Stimulated activated CD4-positive, alpha-beta T cell treated with anti-CD3 and anti-CD28 coated beads, Interleukin-2, amount 100 ng/mL, for 4 hours (primary cell): Measurements from ENCODE around the gene GYPA.
A peak's percentile ranks its signal among the peaks of the same experiment; 100 is the strongest.
"Not testable (repeated sequence)": the region's sequence is repeated elsewhere in the genome, so short reads cannot be mapped to it uniquely, and the experiment has no call there.

Experiments
- DNase-seq: peaks from one replicate; pipeline ENCODE4 v3.0.0-alpha.2; 2020; ENCODE audit warnings: low read depth

The GYPA gene

DNA sequence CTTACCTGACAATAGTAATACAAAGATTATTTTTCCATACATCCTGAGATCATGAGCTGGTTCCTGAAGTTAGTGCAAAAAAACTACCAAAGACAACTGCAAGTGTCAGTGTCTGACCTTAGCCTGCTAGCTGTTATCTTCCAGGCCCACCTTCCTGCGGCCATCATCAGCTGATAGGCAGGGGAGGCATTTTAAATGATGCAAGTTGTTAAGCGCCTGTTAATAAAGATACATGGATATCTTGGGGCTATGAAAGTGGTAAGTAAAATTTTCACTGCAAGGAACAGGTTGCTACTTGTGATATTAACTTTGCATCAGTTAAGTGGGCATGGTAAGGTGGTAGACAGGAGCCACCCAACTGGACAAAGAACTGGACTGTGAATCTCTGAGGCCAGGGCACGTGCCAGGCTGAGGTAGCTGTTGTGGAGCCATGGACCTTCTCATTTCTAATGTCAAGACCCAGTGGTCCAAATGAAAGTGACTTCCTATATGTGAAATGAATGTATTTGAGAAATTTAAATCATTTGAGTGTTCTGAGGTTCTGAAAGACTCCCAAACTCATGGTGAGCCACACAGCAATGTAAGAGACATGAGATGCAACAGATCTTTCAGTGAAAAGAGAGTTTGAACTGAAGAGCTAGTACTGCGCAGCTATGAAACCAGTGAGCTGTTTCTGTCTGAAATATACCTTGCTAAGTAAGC is at the start of gene GYPA:
GYPA (minus strand) TSS at position 125 of the 702 bp plus-strand sequence; CDS start at position 42, 83 bp downstream.
- not testable (repeated sequence) for DNase-seq

GRCh38 chr4:144190009-144190408 is 49.5 kb upstream of the GYPA start:
- no peak for DNase-seq

DNA sequence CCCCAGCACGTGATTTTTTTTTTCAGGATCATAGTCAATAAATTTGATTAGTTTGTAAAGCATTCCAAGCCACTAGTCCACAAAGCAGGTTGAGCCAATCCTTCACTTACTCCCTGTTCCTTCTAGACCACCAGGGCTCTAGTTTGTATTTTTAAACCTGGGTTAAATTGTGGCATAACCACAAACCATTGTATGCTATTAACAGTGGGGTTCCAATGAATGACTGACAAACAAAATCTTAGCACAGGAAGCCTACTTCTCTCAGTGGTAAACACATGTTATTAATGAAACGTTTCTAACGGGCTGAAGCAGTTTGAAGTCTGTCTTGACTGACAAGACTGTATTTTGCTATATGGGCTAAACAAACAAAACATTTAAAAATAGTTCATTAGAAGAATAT is 48.6 kb upstream of the GYPA start:
- DNase-seq = no peak

GRCh38 chr4:144185086-144185485 is 44.6 kb upstream of the GYPA start:
- no peak for DNase-seq

DNA sequence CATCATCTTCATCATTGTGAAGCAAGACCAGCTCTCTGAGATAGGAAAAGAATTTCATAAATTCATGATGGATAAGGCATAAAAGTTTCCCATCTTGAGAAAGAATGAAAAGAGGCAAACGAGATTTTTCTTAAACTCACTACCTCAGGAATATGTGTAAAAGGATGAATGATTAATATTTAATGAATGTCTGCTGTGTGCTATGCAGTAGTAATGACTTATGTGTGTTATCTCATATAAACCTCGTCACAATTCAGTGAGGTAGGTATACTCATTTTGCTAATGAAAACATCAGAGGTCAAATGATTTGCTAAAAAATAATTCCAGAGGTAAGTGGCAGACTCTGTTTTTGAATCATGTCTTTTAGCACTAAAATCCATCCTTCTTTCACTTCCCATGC is 42.6 kb upstream of the GYPA start:
- no peak for DNase-seq

- no peak for DNase-seq
Observed at GRCh38 chr4:144181391-144181790, 40.9 kb upstream of the GYPA start.

- DNase-seq = no peak
Observed at GRCh38 chr4:144179152-144179739, 38.7 kb upstream of the GYPA start.

DNA sequence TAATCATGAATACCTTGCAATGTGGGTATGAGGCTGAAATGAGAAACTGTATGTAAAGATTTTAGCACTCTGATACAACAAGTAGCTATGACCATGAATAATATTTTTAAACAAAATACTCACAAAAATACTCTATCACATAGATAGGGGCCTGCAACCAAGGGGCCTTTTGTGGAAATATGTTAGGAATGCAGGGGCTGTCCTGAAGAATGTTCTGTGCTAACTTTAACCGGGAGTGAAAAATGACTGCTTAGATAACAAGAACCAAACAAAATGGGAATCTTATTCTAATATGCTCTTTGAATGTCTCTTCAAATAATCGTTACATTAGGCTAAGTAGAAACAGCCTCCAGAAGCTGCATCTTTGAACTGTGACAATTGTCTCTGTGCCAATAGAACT is 37.9 kb upstream of the GYPA start:
- no peak for DNase-seq

- DNase-seq = no peak
Observed at GRCh38 chr4:144176476-144176875, 36.0 kb upstream of the GYPA start.

- DNase-seq = peak; percentile 4
Observed at GRCh38 chr4:144174401-144175067, 34.0 kb upstream of the GYPA start.

- no peak for DNase-seq
Observed at GRCh38 chr4:144171697-144172096, 31.2 kb upstream of the GYPA start.

GRCh38 chr4:144169211-144169610 is 28.7 kb upstream of the GYPA start:
- DNase-seq = no peak

- DNase-seq = no peak
Observed at GRCh38 chr4:144154044-144154443, 13.5 kb upstream of the GYPA start.

DNA sequence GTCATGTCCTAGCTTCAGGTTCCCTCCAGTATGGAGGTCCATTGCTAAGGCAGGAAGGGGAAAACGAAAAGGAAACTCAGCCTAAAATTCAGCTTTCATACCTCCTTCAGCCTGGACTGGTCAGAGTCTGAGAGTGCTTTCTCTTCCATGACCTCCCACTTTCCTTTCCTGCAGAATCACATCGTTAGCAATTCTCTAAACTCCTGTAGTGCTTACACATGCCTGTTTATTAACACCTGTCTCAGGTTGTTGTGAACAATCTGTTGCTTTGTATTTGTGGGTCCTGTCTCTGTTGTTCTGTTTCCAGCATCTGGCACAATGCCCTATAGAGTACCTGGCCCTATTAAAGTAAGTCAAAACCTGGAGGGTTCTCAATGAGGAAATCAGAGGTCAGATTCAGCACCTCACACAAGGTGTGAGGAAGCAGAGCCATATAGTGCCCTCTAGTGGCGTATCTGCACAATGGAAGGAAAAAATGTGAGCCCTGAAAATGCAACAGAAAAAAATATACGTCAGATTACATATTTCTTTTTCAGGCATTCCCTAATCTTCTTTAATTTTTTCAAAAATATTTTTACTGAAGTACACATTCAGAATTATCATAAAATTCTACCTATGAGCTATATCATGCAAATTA is 2.3 kb upstream of the GYPA start:
- not testable (repeated sequence) for DNase-seq

DNA sequence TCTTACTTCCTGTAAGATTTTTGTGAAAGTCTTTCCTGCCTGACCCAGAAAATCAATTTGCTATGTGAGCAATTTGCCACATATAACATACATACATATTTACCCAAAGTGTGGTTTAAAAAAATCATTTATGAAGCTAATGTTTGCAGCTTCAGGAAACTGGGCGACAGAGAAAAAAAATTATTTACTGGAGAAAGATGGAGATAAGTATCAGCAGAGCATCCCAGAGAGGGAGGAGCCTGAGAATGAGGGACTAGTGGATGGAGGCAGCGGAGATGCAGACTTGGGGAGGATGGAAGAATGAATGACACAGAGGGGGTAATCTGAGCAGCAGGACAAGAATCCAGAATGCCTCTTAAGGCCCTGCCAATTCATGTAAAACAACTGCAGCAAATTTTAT is 975 bp upstream of the GYPA start:
- DNase-seq = no peak

DNA sequence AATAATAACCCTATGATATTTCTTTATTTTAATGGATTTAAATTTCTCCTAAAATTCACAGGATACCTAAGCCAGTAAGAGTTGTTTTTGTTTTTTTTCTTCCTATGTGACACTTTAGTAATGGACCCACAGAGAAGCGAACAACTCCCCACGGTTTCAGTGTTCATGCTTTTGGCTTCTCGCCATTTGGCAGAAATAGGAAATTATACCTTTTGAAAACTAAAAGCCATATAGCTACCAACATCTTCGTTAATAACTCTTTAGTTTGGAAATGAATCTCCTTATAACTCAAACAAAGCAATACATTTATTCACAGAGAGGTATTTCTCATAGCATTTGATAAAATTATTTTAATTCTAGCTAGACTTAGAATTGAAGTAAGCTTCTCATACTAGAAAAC is 527 bp downstream of the GYPA start:
- not testable (repeated sequence) for DNase-seq

- not testable (repeated sequence) for DNase-seq
Observed at GRCh38 chr4:144139547-144139946, 971 bp downstream of the GYPA start.

DNA sequence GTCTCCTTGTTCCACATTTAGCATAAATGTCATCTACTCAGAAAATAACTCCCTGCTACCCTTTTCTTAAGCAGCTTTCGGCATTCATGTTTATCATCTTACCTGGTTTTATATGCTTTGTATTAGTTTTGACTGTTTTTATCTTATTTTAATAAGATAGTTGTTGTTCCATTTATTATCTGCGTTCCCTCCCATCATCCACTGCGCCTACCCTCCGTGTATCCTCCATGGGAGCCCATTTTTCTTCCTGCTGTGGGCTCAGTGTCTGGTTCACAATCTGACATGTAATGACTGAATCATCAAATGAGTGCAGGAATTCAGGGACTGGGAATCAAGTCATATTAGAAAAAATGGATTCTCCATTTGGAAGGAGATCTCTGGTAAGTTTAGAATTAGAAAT is 2.3 kb downstream of the GYPA start:
- DNase-seq = not testable (repeated sequence)

DNA sequence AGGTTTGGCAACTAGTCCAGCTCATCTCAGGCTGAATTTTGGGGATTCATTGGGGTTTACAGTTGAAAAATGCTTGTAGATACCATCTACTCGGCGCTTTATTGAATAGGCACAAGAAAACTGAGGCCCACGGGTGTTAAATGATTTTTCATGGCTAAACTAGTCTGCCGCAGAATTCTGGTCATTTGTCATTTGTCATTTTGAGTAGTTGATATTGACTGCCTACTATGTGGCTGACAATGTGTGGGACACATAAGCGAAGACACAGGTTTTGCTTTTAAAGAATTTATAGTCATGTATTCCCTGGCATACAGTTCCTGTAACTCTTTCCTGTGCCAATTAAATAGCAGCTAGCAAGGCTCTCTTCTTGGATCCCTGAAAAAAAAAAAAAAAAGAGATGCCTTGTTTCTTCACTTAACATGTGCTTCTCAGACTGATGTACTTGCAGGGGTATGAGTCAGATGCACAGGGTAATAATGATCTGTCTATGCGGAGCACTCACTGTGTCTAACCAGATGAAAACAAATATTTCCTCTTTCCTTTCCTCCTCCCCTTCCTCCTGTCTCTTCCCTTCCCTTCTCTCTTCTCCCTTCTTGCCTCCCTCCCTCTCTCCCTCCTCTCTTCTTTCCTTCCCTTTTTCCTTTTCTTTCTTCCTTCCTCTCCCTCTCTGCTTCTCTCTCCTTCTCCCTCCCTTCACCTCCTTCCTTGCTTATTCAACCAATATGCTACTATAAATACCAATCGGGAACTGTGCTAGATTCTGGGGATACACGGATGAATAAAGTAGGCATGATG is 3.2 kb downstream of the GYPA start:
- DNase-seq = not testable (repeated sequence)

- DNase-seq = not testable (repeated sequence)
Observed at GRCh38 chr4:144136189-144136588, 4.3 kb downstream of the GYPA start.

DNA sequence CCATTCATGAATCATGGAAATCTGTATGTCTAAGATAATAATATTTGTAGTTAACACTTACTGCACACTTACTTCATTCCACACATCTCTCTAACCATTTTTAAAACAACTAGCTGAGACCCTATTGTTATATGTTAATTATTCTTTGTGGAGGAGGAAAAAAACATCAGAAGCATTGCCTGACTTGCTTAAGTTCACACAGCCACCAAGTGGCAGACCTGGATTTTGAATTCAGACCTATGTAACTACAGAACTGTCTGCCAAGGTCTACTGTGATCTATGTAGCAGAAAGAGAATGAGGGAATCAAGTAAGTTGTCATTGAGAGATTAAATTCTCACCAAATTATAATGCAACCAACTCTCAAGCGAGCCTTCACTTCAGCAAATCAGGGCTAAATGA is 10.4 kb downstream of the GYPA start:
- not testable (repeated sequence) for DNase-seq

GRCh38 chr4:144129336-144129875 is 11.1 kb downstream of the GYPA start:
- not testable (repeated sequence) for DNase-seq
